ENCODE results near the gene IMPG2.

- no peak for TF ChIP-seq EZH2 (IDR thresholded peaks at IDR 0.05; ENCODE audit: low read length, missing control alignments)
- TF ChIP-seq CTCF (conservative IDR thresholded peaks at IDR 0.05 in 1 of 2, IDR thresholded peaks at IDR 0.05 in 1 of 2; ENCODE audit: low read depth in 1 of 2, low read length in 2 of 2): no peak
These were observed 35.6 kb downstream of the IMPG2 start for GRCh38 chr3:101284757-101285156.

Measured in fibroblast of lung (primary cell).